Left ventricle myocardium superior (tissue), 1 donor: ENCODE measurements around the gene TAF4. TPM values are rescaled to one million over a fixed set of nuclear protein-coding genes. Genes with fewer than 3 reads are reported as not detected.

ENCODE experiments used
- ATAC-seq: fragments of 200-7000 bp; cut with Tn5 transposase; one replicate; pipeline ENCODE4 v1.9.1; 2020; ENCODE audit warnings: mild to moderate bottlenecking, moderate library complexity
- DNase-seq: peaks from one replicate; pipeline ENCODE4 v3.0.0-alpha.2; 2020
- intact Hi-C: fragments of 100-400 bp; cut with micrococcal nuclease; formaldehyde crosslinking; loops from one replicate; pipeline ENCODE4 v1.11.0; 2022
- total RNA-seq: library from RNA; stranded (reverse); fragmentation: NEBNext Ultra II Directional; extraction: Animal tissue kit (Norgen Biotek cat#: 25700); gene quantifications from one replicate; pipeline ENCODE4 v1.2.1, GENCODE V29; 2021
- donor health status: DM: no; HTN: yes; CAD: no; lungs with severe emphysema.

The TAF4 gene
- total RNA-seq, 1 donor from 2014 or later = 11.2 TPM

- ATAC-seq = no peak
- no peak for DNase-seq
- intact Hi-C loops = loop anchor here (10.0 kb wide), 1 partner anchor 132 kb away; the partner anchor contains the start of genes PSMA7 and SS18L1
These were observed 53.0 kb downstream of the TAF4 start for GRCh38 chr20:62012631-62013030.

GRCh38 chr20:62011938-62012534 is 53.6 kb downstream of the TAF4 start:
- DNase-seq = peak; percentile 4
- intact Hi-C loops = loop anchor here (10.0 kb wide), 1 partner anchor 133 kb away; the partner anchor contains the start of genes PSMA7 and SS18L1
- ATAC-seq = no peak

- intact Hi-C loops = loop anchor here (10.0 kb wide), 1 partner anchor 133 kb away; the partner anchor contains the start of genes PSMA7 and SS18L1
- ATAC-seq (no peak), DNase-seq (no peak)
These were observed 54.3 kb downstream of the TAF4 start for GRCh38 chr20:62011403-62011790.

GRCh38 chr20:62010551-62011402 is 54.9 kb downstream of the TAF4 start:
- ATAC-seq (peak; percentile 67), DNase-seq (peak; percentile 57)
- intact Hi-C loops = loop anchor here (10.0 kb wide), 1 partner anchor 134 kb away; the partner anchor contains the start of genes PSMA7 and SS18L1

- DNase-seq (no peak), ATAC-seq (no peak)
- intact Hi-C loops = loop anchor here (10.0 kb wide), 1 partner anchor 135 kb away; the partner anchor contains the start of genes PSMA7 and SS18L1
These were observed 55.7 kb downstream of the TAF4 start for GRCh38 chr20:62009869-62010445.

GRCh38 chr20:62009322-62009721 is 56.4 kb downstream of the TAF4 start:
- intact Hi-C loops = no loop called here
- ATAC-seq = no peak
- no peak for DNase-seq

GRCh38 chr20:62008643-62009183 is 57.0 kb downstream of the TAF4 start:
- no peak for DNase-seq
- ATAC-seq = no peak
- intact Hi-C loops = no loop called here

GRCh38 chr20:62007127-62007647 is 58.5 kb downstream of the TAF4 start:
- intact Hi-C loops = no loop called here
- ATAC-seq = no peak
- DNase-seq = no peak

GRCh38 chr20:62006482-62006881 is 59.2 kb downstream of the TAF4 start:
- intact Hi-C loops = no loop called here
- ATAC-seq = no peak
- DNase-seq = no peak

- intact Hi-C loops = no loop called here
- peak; percentile 56 for DNase-seq
- peak; percentile 92 for ATAC-seq
These were observed 61.1 kb downstream of the TAF4 start for GRCh38 chr20:62004614-62005013.

- ATAC-seq (no peak), DNase-seq (no peak)
- intact Hi-C loops = no loop called here
These were observed 61.9 kb downstream of the TAF4 start for GRCh38 chr20:62003567-62004405.

- no peak for DNase-seq
- no peak for ATAC-seq
- intact Hi-C loops = no loop called here
These were observed 62.7 kb downstream of the TAF4 start for GRCh38 chr20:62002882-62003480.

GRCh38 chr20:62001178-62001715 is 64.4 kb downstream of the TAF4 start:
- no peak for ATAC-seq
- intact Hi-C loops = no loop called here
- DNase-seq = no peak

GRCh38 chr20:61998343-61999121 is 67.1 kb downstream of the TAF4 start:
- DNase-seq (no peak), ATAC-seq (no peak)
- intact Hi-C loops = no loop called here

- DNase-seq = no peak
These were observed 67.8 kb downstream of the TAF4 start for GRCh38 chr20:61997891-61998290.

GRCh38 chr20:61997372-61997771 is 68.3 kb downstream of the TAF4 start:
- DNase-seq (peak; percentile 7), ATAC-seq (no peak)
- intact Hi-C loops = no loop called here

More at GRCh38 chr20:61997891-61998290, 67.8 kb downstream of the TAF4 start:
- intact Hi-C loops = no loop called here
- ATAC-seq = no peak

GRCh38 chr20:61994546-61994945 is 71.1 kb downstream of the TAF4 start:
- ATAC-seq (no peak), DNase-seq (peak; percentile 13)
- intact Hi-C loops = no loop called here
